ENCODE results near the gene NOBOX.

Gene NOBOX

DNA sequence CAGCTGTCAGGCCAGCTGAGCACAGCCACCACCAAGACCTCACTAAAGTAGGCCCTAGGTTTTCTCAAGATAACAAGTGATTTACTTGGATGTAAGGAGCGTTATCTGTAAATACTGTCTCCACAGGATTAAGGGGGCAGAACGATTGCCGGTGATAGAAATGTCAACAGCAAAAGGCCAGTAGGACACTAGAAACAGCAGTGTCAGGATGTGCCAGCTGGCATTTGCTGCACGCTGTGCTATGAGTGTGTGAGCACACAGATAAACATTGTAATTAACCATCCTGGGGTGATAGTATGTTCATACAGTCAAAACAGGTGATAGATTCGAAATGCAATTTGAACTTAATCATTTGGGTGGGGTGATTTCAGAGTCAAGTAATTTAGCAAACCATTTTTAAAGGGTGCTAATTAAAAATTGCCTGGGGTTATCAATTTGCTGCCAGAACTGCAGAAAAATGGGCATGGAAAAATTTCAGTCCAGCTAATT is 36.3 kb upstream of the NOBOX start:
- H2AFZ ChIP-seq (ENCODE audit: low read length): no peak overlapping the region
- no peaks in the 10 kb centered on the region for H3K27me3 ChIP-seq (ENCODE audit: insufficient read depth, low read length)
- H3K4me2 ChIP-seq (ENCODE audit: low read length): no peak overlapping the region
- no peak overlapping the region for H3K9ac ChIP-seq (ENCODE audit: low read length)
- no peaks in the 10 kb centered on the region for H3K9me3 ChIP-seq (ENCODE audit: low read length)
- H3K4me3 ChIP-seq (ENCODE audit: low read depth, low read length, poor library complexity, severe bottlenecking): no peak overlapping the region
- no peaks in the 10 kb centered on the region for H3K4me1 ChIP-seq (ENCODE audit: insufficient read depth, low read length, severe bottlenecking)
- H3K27ac ChIP-seq (ENCODE audit: low read depth, low read length, poor library complexity, severe bottlenecking): no peak overlapping the region
- TF ChIP-seq, protein P1, sequence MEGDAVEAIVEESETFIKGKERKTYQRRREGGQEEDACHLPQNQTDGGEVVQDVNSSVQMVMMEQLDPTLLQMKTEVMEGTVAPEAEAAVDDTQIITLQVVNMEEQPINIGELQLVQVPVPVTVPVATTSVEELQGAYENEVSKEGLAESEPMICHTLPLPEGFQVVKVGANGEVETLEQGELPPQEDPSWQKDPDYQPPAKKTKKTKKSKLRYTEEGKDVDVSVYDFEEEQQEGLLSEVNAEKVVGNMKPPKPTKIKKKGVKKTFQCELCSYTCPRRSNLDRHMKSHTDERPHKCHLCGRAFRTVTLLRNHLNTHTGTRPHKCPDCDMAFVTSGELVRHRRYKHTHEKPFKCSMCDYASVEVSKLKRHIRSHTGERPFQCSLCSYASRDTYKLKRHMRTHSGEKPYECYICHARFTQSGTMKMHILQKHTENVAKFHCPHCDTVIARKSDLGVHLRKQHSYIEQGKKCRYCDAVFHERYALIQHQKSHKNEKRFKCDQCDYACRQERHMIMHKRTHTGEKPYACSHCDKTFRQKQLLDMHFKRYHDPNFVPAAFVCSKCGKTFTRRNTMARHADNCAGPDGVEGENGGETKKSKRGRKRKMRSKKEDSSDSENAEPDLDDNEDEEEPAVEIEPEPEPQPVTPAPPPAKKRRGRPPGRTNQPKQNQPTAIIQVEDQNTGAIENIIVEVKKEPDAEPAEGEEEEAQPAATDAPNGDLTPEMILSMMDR (IDR thresholded peaks at IDR 0.05; ENCODE audit: low read length): no peak
- no peak for TF ChIP-seq EZH2 (IDR thresholded peaks at IDR 0.05; ENCODE audit: borderline replicate concordance, low read length)
- no peaks in the 10 kb centered on the region for H4K20me1 ChIP-seq (ENCODE audit: insufficient read depth, low read length)
- H3F3A ChIP-seq (ENCODE audit: insufficient read depth, low read length): no peaks in the 10 kb centered on the region
- H3K79me2 ChIP-seq (ENCODE audit: insufficient read depth, low read length): no peaks in the 10 kb centered on the region
- no peaks in the 10 kb centered on the region for H3K9me2 ChIP-seq (ENCODE audit: low read depth, low read length)
- H3K36me3 ChIP-seq (ENCODE audit: insufficient read depth, low read length): no peaks in the 10 kb centered on the region

DNA sequence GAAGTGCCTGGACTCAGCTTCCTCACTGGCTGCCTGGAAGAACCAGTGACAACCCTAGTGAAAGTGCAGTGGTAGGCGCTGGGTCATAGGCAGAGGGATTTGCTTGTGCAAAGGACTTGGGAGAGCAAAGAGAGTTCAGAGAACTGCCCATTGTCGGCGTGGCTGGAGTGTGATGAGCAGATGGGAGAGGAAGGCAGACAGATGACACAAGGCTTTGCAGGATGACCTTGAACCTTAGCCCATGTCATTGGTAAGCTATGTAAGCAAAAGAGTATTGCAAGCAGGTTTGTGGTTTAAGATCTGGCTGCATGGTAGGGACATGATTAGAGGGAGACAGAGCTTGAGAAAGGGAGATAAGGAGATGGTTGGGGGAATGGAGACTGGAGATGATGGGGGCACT is 35.3 kb upstream of the NOBOX start:
- no peaks in the 10 kb centered on the region for H3K9me3 ChIP-seq (ENCODE audit: low read length)
- no peak overlapping the region for H3K27ac ChIP-seq (ENCODE audit: low read depth, low read length, poor library complexity, severe bottlenecking)
- no peak overlapping the region for H3K4me3 ChIP-seq (ENCODE audit: low read depth, low read length, poor library complexity, severe bottlenecking)
- H3F3A ChIP-seq (ENCODE audit: insufficient read depth, low read length): no peaks in the 10 kb centered on the region
- H3K9me2 ChIP-seq (ENCODE audit: low read depth, low read length): no peaks in the 10 kb centered on the region
- no peaks in the 10 kb centered on the region for H3K79me2 ChIP-seq (ENCODE audit: insufficient read depth, low read length)
- H3K36me3 ChIP-seq (ENCODE audit: insufficient read depth, low read length): no peaks in the 10 kb centered on the region
- no peak overlapping the region for H2AFZ ChIP-seq (ENCODE audit: low read length)
- H3K4me1 ChIP-seq (ENCODE audit: insufficient read depth, low read length, severe bottlenecking): no peaks in the 10 kb centered on the region
- no peak overlapping the region for H3K4me2 ChIP-seq (ENCODE audit: low read length)
- no peaks in the 10 kb centered on the region for H4K20me1 ChIP-seq (ENCODE audit: insufficient read depth, low read length)
- no peak overlapping the region for H3K9ac ChIP-seq (ENCODE audit: low read length)
- TF ChIP-seq EZH2 (IDR thresholded peaks at IDR 0.05; ENCODE audit: borderline replicate concordance, low read length): no peak
- TF ChIP-seq, protein P1 (IDR thresholded peaks at IDR 0.05; ENCODE audit: low read length): no peak
- H3K27me3 ChIP-seq (ENCODE audit: insufficient read depth, low read length): no peaks in the 10 kb centered on the region

DNA sequence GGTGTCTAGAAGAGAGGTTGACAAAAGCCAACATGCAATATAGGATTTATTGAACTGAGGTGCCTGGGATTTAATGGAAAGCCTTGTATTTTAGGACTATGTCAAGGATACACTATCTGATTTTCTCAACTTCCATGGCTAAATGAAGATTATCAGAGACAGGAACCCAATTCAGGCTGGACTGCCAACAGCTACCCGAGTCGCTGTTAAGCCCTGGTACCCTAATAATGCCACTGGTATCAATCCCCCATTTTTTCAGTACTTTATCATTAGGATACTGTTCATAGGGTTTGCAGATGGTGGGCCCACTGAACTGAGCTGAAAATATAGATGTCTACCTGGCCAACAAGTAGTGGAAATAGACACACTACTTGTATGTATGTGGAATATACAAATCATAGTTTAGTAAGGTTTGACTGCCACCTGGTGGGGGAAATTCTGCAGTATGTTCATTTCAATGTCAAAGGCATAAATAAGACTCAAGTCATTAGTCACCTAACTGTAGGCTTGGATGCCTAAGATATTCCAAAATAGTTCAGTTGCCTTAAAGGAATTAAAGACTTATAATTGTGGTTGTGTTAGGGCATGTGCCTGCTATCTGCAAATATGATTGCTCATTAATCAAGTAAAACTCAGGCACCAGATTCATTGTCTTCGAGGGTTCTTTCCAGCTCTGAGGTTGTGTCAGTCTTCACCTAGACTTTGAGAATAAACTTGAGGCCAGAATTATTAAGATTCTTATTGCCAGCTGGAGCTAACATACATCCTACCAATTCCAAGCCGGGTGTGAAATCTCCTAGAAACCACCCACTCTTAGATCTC is 34.1 kb upstream of the NOBOX start:
- Histone ChIP-seq H2AFZ (ENCODE audit: low read length) (no peak overlapping the region), H3K27ac (ENCODE audit: low read depth, low read length, poor library complexity, severe bottlenecking) (no peak overlapping the region), H3K9me2 (ENCODE audit: low read depth, low read length) (no peaks in the 10 kb centered on the region), H3K4me2 (ENCODE audit: low read length) (no peak overlapping the region), H3K36me3 (ENCODE audit: insufficient read depth, low read length) (no peaks in the 10 kb centered on the region), H3K9me3 (ENCODE audit: low read length) (no peaks in the 10 kb centered on the region), H3K79me2 (ENCODE audit: insufficient read depth, low read length) (no peaks in the 10 kb centered on the region), H3K9ac (ENCODE audit: low read length) (no peak overlapping the region), H3K4me3 (ENCODE audit: low read depth, low read length, poor library complexity, severe bottlenecking) (no peak overlapping the region), H3F3A (ENCODE audit: insufficient read depth, low read length) (no peaks in the 10 kb centered on the region), H3K27me3 (ENCODE audit: insufficient read depth, low read length) (no peaks in the 10 kb centered on the region), H4K20me1 (ENCODE audit: insufficient read depth, low read length) (no peaks in the 10 kb centered on the region), H3K4me1 (ENCODE audit: insufficient read depth, low read length, severe bottlenecking) (no peaks in the 10 kb centered on the region)
- TF ChIP-seq, protein P1 (IDR thresholded peaks at IDR 0.05; ENCODE audit: low read length): peak; percentile 81
- TF ChIP-seq EZH2 (IDR thresholded peaks at IDR 0.05; ENCODE audit: borderline replicate concordance, low read length): no peak
